ENCODE data around the gene CLDN22.

GRCh38 chr4:183284258-183284785 is 35.8 kb downstream of the CLDN22 start:
- TF ChIP-seq, protein P1, sequence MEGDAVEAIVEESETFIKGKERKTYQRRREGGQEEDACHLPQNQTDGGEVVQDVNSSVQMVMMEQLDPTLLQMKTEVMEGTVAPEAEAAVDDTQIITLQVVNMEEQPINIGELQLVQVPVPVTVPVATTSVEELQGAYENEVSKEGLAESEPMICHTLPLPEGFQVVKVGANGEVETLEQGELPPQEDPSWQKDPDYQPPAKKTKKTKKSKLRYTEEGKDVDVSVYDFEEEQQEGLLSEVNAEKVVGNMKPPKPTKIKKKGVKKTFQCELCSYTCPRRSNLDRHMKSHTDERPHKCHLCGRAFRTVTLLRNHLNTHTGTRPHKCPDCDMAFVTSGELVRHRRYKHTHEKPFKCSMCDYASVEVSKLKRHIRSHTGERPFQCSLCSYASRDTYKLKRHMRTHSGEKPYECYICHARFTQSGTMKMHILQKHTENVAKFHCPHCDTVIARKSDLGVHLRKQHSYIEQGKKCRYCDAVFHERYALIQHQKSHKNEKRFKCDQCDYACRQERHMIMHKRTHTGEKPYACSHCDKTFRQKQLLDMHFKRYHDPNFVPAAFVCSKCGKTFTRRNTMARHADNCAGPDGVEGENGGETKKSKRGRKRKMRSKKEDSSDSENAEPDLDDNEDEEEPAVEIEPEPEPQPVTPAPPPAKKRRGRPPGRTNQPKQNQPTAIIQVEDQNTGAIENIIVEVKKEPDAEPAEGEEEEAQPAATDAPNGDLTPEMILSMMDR (IDR thresholded peaks at IDR 0.05 in 8 of 11, conservative IDR thresholded peaks at IDR 0.05 in 3 of 11), result no peak
- TF ChIP-seq POLR2A (IDR thresholded peaks at IDR 0.05), result no peak

All from spleen (tissue), 7 donors.